Liver (tissue), 9 donors: ENCODE data around the gene CDC23. TPM values are rescaled to one million over a fixed set of nuclear protein-coding genes. Genes with fewer than 3 reads are reported as not detected.
"Not testable (repeated sequence)": the region's sequence is repeated elsewhere in the genome, so short reads cannot be mapped to it uniquely, and the experiment has no call there.

Experiments
- DNase-seq: peaks from one replicate; pipeline ENCODE4 v3.0.0-alpha.2; 2017; ENCODE audit warnings: low spot score
- H3K27ac ChIP-seq, 2 donors: one replicate each; pipeline ENCODE4 v1.7.0; 2013; ENCODE audit warnings: inconsistent platforms in 2 of 2, low read length in 2 of 2, control low read depth in 1 of 2, low read depth in 1 of 2, mild to moderate bottlenecking in 1 of 2
- H3K27me3 ChIP-seq, 4 donors: one replicate each; pipeline versions ENCODE4 v1.6.1 to v1.7.0; 2013; ENCODE audit warnings: low read length in 3 of 4, inconsistent platforms in 1 of 4, mild to moderate bottlenecking in 1 of 4, moderate library complexity in 1 of 4; ENCODE audit not compliant: control insufficient read depth in 4 of 4, insufficient read depth in 4 of 4
- H3K36me3 ChIP-seq, 4 donors: one replicate each; pipeline versions ENCODE4 v1.6.1 to v1.7.0; 2013; ENCODE audit warnings: low read length in 3 of 4, mild to moderate bottlenecking in 3 of 4, low read depth in 1 of 4, moderate library complexity in 1 of 4; ENCODE audit not compliant: control insufficient read depth in 4 of 4, insufficient read depth in 3 of 4
- H3K4me1 ChIP-seq, 4 donors: one replicate each; pipeline versions ENCODE4 v1.6.1 to v1.7.0; 2013; ENCODE audit warnings: low read length in 3 of 4, mild to moderate bottlenecking in 3 of 4, moderate library complexity in 1 of 4; ENCODE audit not compliant: control insufficient read depth in 4 of 4, insufficient read depth in 4 of 4
- H3K4me3 ChIP-seq, 3 donors: one replicate each; pipeline versions ENCODE4 v1.6.1 to v1.7.0; 2013; ENCODE audit warnings: low read length in 3 of 3, control low read depth in 1 of 3, low read depth in 1 of 3, mild to moderate bottlenecking in 1 of 3
- H3K9ac ChIP-seq, 2 donors: one replicate each; pipeline ENCODE4 v1.7.0; 2013; ENCODE audit warnings: low read length in 2 of 2, mild to moderate bottlenecking in 2 of 2, moderate library complexity in 2 of 2, control low read depth in 1 of 2, low read depth in 1 of 2
- H3K9me3 ChIP-seq, 4 donors: one replicate each; pipeline versions ENCODE4 v1.6.1 to v1.7.0; 2013; ENCODE audit warnings: low read length in 3 of 4; ENCODE audit not compliant: control insufficient read depth in 4 of 4
- ATF3 ChIP-seq: IDR thresholded peaks from 2 replicates; pipeline ENCODE4 v1.6.1; 2016; ENCODE audit warnings: antibody characterized with exemption
- CTCF ChIP-seq: fragments of 150-350 bp; IDR thresholded peaks from 2 replicates; pipeline ENCODE4 v1.5.1; 2017; ENCODE audit warnings: improper control_type of control experiment, low read depth, low read length; ENCODE audit not compliant: missing input control
- EGR1 ChIP-seq, 2 donors: IDR thresholded peaks; 2 replicates each; pipeline ENCODE4 v1.6.1; 2016 to 2018; ENCODE audit warnings: antibody characterized with exemption in 2 of 2, low read depth in 2 of 2
- FOXA2 ChIP-seq: IDR thresholded peaks from 2 replicates; pipeline ENCODE4 v1.6.1; 2016; ENCODE audit warnings: antibody characterized with exemption
- GABPA ChIP-seq, 2 donors: IDR thresholded peaks in 1 of 2; conservative IDR thresholded peaks in 1 of 2; 2 replicates each; pipeline ENCODE4 v1.6.1; 2016; ENCODE audit warnings: antibody characterized with exemption in 2 of 2, mild to moderate bottlenecking in 1 of 2, moderate library complexity in 1 of 2
- JUND ChIP-seq, 2 donors: IDR thresholded peaks; 2 replicates each; pipeline ENCODE4 v1.6.1; 2016; ENCODE audit warnings: antibody characterized with exemption in 2 of 2
- MAX ChIP-seq: IDR thresholded peaks from 2 replicates; pipeline ENCODE4 v1.6.1; 2016; ENCODE audit warnings: antibody characterized with exemption
- NR2F2 ChIP-seq: IDR thresholded peaks from 2 replicates; pipeline ENCODE4 v1.6.1; 2016; ENCODE audit warnings: antibody characterized with exemption
- RAD21 ChIP-seq, 2 donors: IDR thresholded peaks; 2 replicates each; pipeline ENCODE4 v1.6.1; 2016; ENCODE audit warnings: antibody characterized with exemption in 2 of 2, mild to moderate bottlenecking in 2 of 2
- REST ChIP-seq: IDR thresholded peaks from 2 replicates; pipeline ENCODE4 v1.6.1; 2016; ENCODE audit warnings: antibody characterized with exemption, mild to moderate bottlenecking
- SP1 ChIP-seq: IDR thresholded peaks from 2 replicates; pipeline ENCODE4 v1.6.1; 2018; ENCODE audit warnings: antibody characterized with exemption, mild to moderate bottlenecking
- TAF1 ChIP-seq: conservative IDR thresholded peaks from 2 replicates; pipeline ENCODE4 v1.6.1; 2016; ENCODE audit warnings: antibody characterized with exemption, mild to moderate bottlenecking
- WGBS: extraction: QIAGEN DNeasy Blood & Tissue Kit; methylation state at CpG from one replicate; pipeline ENCODE4 v1.1.7; 2013; 5-methylcytosine and 5-hydroxymethylcytosine counted together
- polyA plus RNA-seq, 2 donors: library from polyadenylated mRNA; stranded (reverse) in 1 of 2; unstranded in 1 of 2; fragments of 200-250 nt in 1 of 2; fragments of >200 nt in 1 of 2; fragmentation: Nextera tagmentation in 1 of 2; extraction: Ambion mirVana in 1 of 2; gene quantifications; one replicate each; pipeline versions ENCODE4 v1.2.1 to v1.2.3, GENCODE V29; 2013 to 2015
- total RNA-seq, 2 donors: library from RNA; depleted of rRNA; stranded (reverse); fragments of >200 nt; gene quantifications; one replicate each; pipeline ENCODE4 v1.2.3, GENCODE V29; 2014
- donor health status: healthy.
- donor health status: healthy.
- donor health status: healthy.
- donor health status: healthy.
- donor health status: healthy.

Gene CDC23
- total and polyA plus RNA-seq, 4 donors, result 10.5 to 23.8 (median 14.2) TPM

- no peak overlapping the region for H3K27ac ChIP-seq
- no peaks in the 10 kb centered on the region for H3K36me3 ChIP-seq
- no peaks in the 10 kb centered on the region for H3K9me3 ChIP-seq
- no peaks in the 10 kb centered on the region for H3K4me1 ChIP-seq
- TF ChIP-seq TAF1, result no peak
- TF ChIP-seq REST, result no peak
- no peak for TF ChIP-seq ATF3
- 60% methylated on average over 3 of the region's 3 CpGs for WGBS
- no peak overlapping the region for H3K9ac ChIP-seq
- H3K4me3 ChIP-seq, result no peak overlapping the region
- no peak for DNase-seq
- H3K27me3 ChIP-seq, result no peaks in the 10 kb centered on the region
Measured at GRCh38 chr5:138149530-138149929, 63.6 kb downstream of the CDC23 start.

- H3K4me3 ChIP-seq, result no peak overlapping the region
Measured at GRCh38 chr5:138148811-138149210, 64.3 kb downstream of the CDC23 start.

GRCh38 chr5:138143578-138143977, 69.5 kb downstream of the CDC23 start:
- not testable (repeated sequence) for H3K4me1 ChIP-seq, H3K9ac ChIP-seq, H3K27ac ChIP-seq, H3K27me3 ChIP-seq, H3K36me3 ChIP-seq, DNase-seq, H3K4me3 ChIP-seq, H3K9me3 ChIP-seq
- WGBS, result 94% methylated on average over 6 of the region's 6 CpGs

More at GRCh38 chr5:138148811-138149210, 64.3 kb downstream of the CDC23 start:
- Histone ChIP-seq H3K9me3 (no peaks in the 10 kb centered on the region), H3K36me3 (no peaks in the 10 kb centered on the region), H3K9ac (no peak overlapping the region), H3K27ac (no peak overlapping the region), H3K4me1 (no peaks in the 10 kb centered on the region), H3K27me3 (no peaks in the 10 kb centered on the region)
- TF ChIP-seq EGR1 (IDR thresholded peaks at IDR 0.05; ENCODE audit: low read depth in 2 of 2) (no peak), NR2F2 (no peak), JUND (IDR thresholded peaks at IDR 0.05) (no peak), RAD21 (IDR thresholded peaks at IDR 0.05) (no peak), TAF1 (no peak), SP1 (no peak), MAX (no peak), CTCF (no peak), FOXA2 (no peak), REST (no peak), GABPA (IDR thresholded peaks at IDR 0.05 in 1 of 2, conservative IDR thresholded peaks at IDR 0.05 in 1 of 2) (no peak)
- DNase-seq, result no peak
- WGBS, result 72% methylated on average over 1 of the region's 1 CpG
